HG03565 (cell line): ENCODE measurements around the gene KRTAP10-3.
"Not testable (repeated sequence)": the region's sequence is repeated elsewhere in the genome, so short reads cannot be mapped to it uniquely, and the experiment has no call there.

Source experiments
- ATAC-seq: cut with Tn5 transposase; IDR thresholded peaks from one replicate; pipeline ENCODE4 v1.9.1; 2021; ENCODE audit warnings: mild to moderate bottlenecking, moderate library complexity; ENCODE audit not compliant: unreplicated experiment

Gene KRTAP10-3

GRCh38 chr21:44572959-44573583 is 14.5 kb upstream of the KRTAP10-3 start:
- ATAC-seq = no peak

GRCh38 chr21:44571844-44572782 is 13.5 kb upstream of the KRTAP10-3 start:
- ATAC-seq = no peak

GRCh38 chr21:44571296-44571695 is 12.7 kb upstream of the KRTAP10-3 start:
- ATAC-seq = no peak

- ATAC-seq = no peak
Observed at GRCh38 chr21:44569861-44570517, 11.4 kb upstream of the KRTAP10-3 start.

GRCh38 chr21:44568667-44569556 is 10.3 kb upstream of the KRTAP10-3 start:
- ATAC-seq = no peak

- no peak for ATAC-seq
Observed at GRCh38 chr21:44568261-44568660, 9.7 kb upstream of the KRTAP10-3 start.

- no peak for ATAC-seq
Observed at GRCh38 chr21:44567481-44568171, 9.0 kb upstream of the KRTAP10-3 start.

- ATAC-seq = no peak
Observed at GRCh38 chr21:44566403-44566802, 7.8 kb upstream of the KRTAP10-3 start.

GRCh38 chr21:44564886-44565598 is 6.4 kb upstream of the KRTAP10-3 start:
- ATAC-seq = no peak

- no peak for ATAC-seq
Observed at GRCh38 chr21:44564099-44564498, 5.5 kb upstream of the KRTAP10-3 start.

- ATAC-seq = not testable (repeated sequence)
Observed at GRCh38 chr21:44558329-44558675, 293 bp downstream of the KRTAP10-3 start.

GRCh38 chr21:44557491-44558328 is 885 bp downstream of the KRTAP10-3 start:
- ATAC-seq = no peak

- no peak for ATAC-seq
Observed at GRCh38 chr21:44556879-44557278, 1.7 kb downstream of the KRTAP10-3 start.

- no peak for ATAC-seq
Observed at GRCh38 chr21:44555200-44555875, 3.3 kb downstream of the KRTAP10-3 start.

GRCh38 chr21:44552681-44553080 is 5.9 kb downstream of the KRTAP10-3 start:
- no peak for ATAC-seq

- no peak for ATAC-seq
Observed at GRCh38 chr21:44552136-44552535, 6.5 kb downstream of the KRTAP10-3 start.

- ATAC-seq = no peak
Observed at GRCh38 chr21:44551340-44551961, 7.1 kb downstream of the KRTAP10-3 start, which contains the start of gene KRTAP10-2. Gene KRTAP10-2, minus strand, starts transcription at chr21:44551505. Its CDS starts 47 bp downstream, at chr21:44551458.
